ENCODE data around the gene PAX3.

GRCh38 chr2:222178450-222178849, 120.3 kb downstream of the PAX3 start:
- TF ChIP-seq CTCF (IDR thresholded peaks at IDR 0.05): no peak
- TF ChIP-seq POLR2A (IDR thresholded peaks at IDR 0.05): no peak

Measured in lower leg skin (tissue), 3 donors.